Right forelimb (tissue), 1 donor: ENCODE measurements around the gene PRIMPOL.
"Not testable (repeated sequence)": the region's sequence is repeated elsewhere in the genome, so short reads cannot be mapped to it uniquely, and the experiment has no call there.

ENCODE experiments used
- DNase-seq: peaks from one replicate; pipeline ENCODE4 v3.0.0-alpha.2; 2018

Gene PRIMPOL

GRCh38 chr4:184641451-184641850 lies 8.1 kb upstream of the PRIMPOL start:
- DNase-seq, result no peak

GRCh38 chr4:184643731-184644130 lies 5.8 kb upstream of the PRIMPOL start:
- DNase-seq, result no peak

- DNase-seq, result no peak
Measured at GRCh38 chr4:184644553-184645307, 4.8 kb upstream of the PRIMPOL start.

GRCh38 chr4:184645904-184646610 lies 3.5 kb upstream of the PRIMPOL start:
- no peak for DNase-seq

GRCh38 chr4:184647266-184648053 lies 2.1 kb upstream of the PRIMPOL start:
- no peak for DNase-seq

GRCh38 chr4:184648054-184648312 lies 1.6 kb upstream of the PRIMPOL start:
- no peak for DNase-seq

- peak; percentile 78 for DNase-seq
Measured at GRCh38 chr4:184648313-184649025, 1.1 kb upstream of the PRIMPOL start.

GRCh38 chr4:184649971-184650855 lies 675 bp downstream of the PRIMPOL start:
- no peak for DNase-seq

GRCh38 chr4:184651899-184652298 lies 2.4 kb downstream of the PRIMPOL start:
- DNase-seq, result no peak

GRCh38 chr4:184652681-184653080 lies 3.1 kb downstream of the PRIMPOL start:
- DNase-seq, result not testable (repeated sequence)

GRCh38 chr4:184653650-184654049 lies 4.1 kb downstream of the PRIMPOL start:
- DNase-seq, result no peak

GRCh38 chr4:184655889-184656869 lies 6.6 kb downstream of the PRIMPOL start:
- DNase-seq, result no peak

- no peak for DNase-seq
Measured at GRCh38 chr4:184657144-184657543, 7.6 kb downstream of the PRIMPOL start.

- DNase-seq, result not testable (repeated sequence)
Measured at GRCh38 chr4:184657820-184658219, 8.3 kb downstream of the PRIMPOL start.

- no peak for DNase-seq
Measured at GRCh38 chr4:184660978-184661377, 11.4 kb downstream of the PRIMPOL start.

GRCh38 chr4:184662236-184662635 lies 12.7 kb downstream of the PRIMPOL start:
- no peak for DNase-seq

GRCh38 chr4:184664445-184665210 lies 15.1 kb downstream of the PRIMPOL start:
- no peak for DNase-seq

- no peak for DNase-seq
Measured at GRCh38 chr4:184666670-184667069, 17.1 kb downstream of the PRIMPOL start.

- no peak for DNase-seq
Measured at GRCh38 chr4:184668096-184668495, 18.6 kb downstream of the PRIMPOL start.

GRCh38 chr4:184668511-184669114 lies 19.1 kb downstream of the PRIMPOL start:
- no peak for DNase-seq
